Measurements from ENCODE around the gene SLC44A4.
A peak's percentile ranks its signal among the peaks of the same experiment; 100 is the strongest.
"Not testable (repeated sequence)": the region's sequence is repeated elsewhere in the genome, so short reads cannot be mapped to it uniquely, and the experiment has no call there.

Gene SLC44A4

DNA sequence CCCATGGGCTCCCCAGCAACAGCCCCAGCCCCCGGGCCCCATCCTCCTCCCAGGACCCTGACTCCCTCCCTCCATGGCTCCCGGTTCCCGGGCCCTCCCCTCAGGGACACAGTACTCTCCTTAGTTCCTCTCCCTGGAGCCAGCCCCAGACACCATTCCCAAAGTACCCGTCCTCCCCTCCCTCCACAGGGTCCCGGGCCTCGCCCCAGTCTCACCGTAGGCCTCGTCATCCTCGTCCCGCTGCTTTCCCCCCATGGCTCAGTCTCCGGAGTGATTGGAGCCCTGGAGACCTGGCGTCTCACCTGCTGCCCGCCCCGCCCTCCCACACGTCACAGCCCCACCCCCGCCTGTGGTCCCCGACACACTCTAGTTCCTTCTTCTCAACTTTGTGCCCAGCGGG, at the start of gene SLC44A4:
SLC44A4 (minus strand) TSS at position 272 of the 400 bp plus-strand sequence; CDS start at position 255, 17 bp downstream.
- no peak for DNase-seq

DNA sequence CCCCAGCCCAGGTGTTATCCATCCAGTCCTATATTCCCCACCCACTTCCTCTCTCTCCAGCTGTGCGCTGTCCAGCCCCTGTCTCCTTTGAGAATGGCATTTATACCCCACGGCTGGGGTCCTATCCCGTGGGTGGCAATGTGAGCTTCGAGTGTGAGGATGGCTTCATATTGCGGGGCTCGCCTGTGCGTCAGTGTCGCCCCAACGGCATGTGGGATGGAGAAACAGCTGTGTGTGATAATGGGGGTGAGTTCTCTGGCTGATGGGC, 49.8 kb upstream of the SLC44A4 start:
- no peak for DNase-seq

GRCh38 chr6:31927863-31928671, 49.3 kb upstream of the SLC44A4 start:
- DNase-seq = no peak

DNA sequence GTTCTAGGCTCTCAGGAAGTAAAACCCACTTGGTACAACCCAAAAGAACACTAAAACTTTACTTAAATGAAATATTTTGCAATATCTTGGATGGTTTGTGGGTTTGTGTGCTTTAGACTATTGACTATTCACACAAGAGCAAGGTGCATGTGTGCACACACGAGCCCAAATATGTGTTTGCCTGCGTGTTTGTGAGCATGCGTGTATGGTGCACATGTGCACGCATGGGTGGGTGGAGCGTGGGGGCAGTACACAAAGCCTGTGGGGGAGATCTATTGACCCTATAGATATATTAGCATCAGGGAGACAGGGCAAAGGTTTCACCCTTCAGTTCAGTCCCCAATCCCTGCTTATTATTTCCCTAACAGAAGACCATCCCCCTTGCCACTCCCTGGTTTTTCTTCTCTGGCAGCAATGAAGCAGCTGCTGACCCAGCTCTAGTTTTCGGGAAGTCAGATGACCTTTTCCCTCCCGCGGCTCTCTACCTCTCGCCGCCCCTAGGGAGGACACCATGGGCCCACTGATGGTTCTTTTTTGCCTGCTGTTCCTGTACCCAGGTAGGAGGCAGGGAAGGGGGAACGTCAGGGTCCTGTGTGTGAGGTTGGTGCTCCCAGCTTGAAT, 48.6 kb upstream of the SLC44A4 start, which contains the start of gene C2:
C2 (plus strand) TSS at position 476 of the 621 bp plus-strand sequence; CDS start at position 512, 36 bp downstream.
- no peak for DNase-seq

GRCh38 chr6:31922942-31923341, 44.1 kb upstream of the SLC44A4 start:
- DNase-seq = peak; percentile 44

- DNase-seq = no peak
Measured at GRCh38 chr6:31920811-31921210, 42.0 kb upstream of the SLC44A4 start.

GRCh38 chr6:31919624-31920303, 41.0 kb upstream of the SLC44A4 start:
- no peak for DNase-seq

DNA sequence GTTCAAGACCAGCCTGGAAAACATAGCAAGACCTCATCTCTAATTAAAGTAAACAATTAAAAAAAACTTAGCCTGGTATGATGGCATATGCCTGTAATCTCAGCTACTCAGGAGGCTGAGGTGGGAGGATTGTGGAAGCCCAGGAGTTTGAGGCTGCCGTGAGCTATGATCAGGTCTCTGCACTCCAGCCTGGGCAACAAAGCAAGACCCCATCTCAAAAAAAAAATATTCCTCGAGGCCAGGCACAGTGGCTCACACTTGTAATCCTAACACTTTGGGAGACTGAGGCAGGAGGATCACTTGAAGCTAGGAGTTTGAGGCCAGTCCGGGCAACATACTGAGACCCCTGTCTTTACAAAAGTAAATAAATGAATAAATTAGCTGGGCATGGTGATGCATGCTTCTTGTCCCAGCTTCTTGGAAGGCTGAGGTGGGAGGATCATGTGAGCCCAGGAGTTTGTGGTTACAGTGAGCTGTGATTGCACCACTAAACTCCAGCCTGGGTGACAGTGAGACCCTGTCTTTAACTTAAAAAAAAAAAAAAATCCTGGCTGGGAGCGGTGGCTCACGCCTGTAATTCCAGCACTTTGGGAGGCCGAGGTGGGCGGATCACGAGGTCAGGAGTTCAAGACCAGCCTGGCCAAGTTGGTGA, 39.4 kb upstream of the SLC44A4 start:
- DNase-seq = no peak

- no peak for DNase-seq
Measured at GRCh38 chr6:31915756-31916155, 37.0 kb upstream of the SLC44A4 start.

DNA sequence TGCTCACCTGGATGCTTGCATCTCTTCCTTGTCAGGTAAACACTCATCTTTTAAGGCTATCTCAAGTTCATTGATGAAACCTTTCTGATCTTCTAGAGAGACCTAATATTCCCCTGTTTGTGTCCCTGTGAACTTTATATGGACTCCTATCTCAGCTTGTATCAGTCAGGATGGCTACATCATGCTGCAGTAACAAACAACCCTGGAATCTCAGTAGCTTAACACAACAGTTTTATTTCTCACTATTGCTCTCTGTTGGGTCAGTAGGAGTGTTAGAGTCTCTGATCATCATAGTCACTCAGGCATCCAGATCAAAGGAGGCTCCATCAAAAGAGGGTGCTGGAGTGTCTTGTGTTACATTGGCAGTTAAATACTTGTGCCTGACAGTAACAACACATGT, 36.6 kb upstream of the SLC44A4 start:
- DNase-seq = no peak

DNA sequence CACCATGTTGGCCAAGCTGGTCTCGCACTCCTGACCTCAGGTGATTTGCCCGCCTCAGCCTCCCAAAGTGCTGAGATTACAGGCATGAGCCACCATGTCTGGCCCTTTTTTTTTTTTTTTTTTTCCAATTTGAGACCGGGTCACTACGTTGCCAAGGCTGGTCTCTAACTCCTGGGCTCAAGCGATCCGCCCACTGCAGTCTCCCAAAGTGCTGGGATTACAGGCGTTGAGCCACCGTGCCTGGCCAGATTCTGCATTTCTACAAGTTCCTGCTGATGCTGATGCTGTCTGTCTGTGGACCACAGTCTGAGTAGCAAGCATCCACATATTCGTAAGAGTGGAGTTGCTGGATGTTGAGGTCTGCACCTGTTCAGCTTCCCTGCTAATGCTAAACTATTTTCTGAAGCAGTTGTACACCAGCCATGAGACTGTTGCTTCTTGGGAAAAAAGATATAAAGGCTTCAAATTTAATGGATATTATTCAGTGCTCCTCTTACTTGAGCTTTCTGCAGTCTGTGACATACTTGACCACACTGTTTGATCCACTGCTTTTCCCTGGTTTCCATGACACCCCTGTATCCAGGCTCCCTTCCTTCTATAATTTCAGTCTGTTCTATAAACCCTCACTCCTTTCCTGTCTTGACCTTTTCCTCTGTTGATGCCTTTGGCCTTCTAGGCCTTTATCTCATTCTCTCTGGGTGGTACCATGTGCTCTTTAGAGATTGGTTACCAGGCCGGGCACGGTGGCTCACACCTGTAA, 33.2 kb upstream of the SLC44A4 start:
- no peak for DNase-seq

GRCh38 chr6:31909298-31909697, 30.5 kb upstream of the SLC44A4 start:
- DNase-seq = not testable (repeated sequence)

DNA sequence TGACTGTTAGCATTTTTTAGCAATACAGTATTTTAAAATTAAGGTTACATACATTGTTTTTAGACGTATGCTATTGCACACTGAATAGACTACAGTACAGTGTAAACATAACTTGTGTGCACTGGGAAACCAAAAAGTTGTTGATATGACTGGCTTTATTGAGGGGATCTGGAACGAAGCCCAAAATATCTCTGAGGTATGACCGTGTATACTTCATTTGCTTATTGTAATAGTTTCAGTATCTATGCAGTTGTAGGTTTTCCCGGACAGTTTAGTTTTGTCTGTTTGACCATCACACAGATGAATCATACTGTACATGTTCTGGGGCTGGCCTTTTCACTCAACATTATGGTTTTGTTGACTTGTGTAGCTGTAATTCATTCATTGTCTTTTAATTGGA, 30.0 kb upstream of the SLC44A4 start:
- no peak for DNase-seq

DNA sequence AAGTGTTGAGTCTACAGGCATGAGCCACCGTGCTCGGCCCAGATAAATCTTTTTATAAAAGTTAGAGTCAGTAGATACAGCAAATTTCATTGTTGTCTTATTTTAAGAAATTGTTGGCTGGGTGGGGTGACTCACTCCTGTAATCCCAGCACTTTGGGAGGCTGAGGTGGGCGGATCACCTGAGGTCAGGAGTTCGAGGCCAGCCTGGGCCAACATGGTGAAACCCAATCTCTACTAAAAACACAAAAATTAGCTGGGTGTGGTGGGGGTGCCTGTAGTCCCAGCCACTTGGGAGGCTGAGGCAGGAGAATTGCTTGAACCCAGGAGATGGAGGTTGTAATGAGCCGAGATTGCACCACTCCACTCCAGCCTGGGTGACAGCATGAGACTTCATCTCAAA, 29.5 kb upstream of the SLC44A4 start:
- DNase-seq = not testable (repeated sequence)

GRCh38 chr6:31907158-31907813, 28.5 kb upstream of the SLC44A4 start:
- no peak for DNase-seq

DNA sequence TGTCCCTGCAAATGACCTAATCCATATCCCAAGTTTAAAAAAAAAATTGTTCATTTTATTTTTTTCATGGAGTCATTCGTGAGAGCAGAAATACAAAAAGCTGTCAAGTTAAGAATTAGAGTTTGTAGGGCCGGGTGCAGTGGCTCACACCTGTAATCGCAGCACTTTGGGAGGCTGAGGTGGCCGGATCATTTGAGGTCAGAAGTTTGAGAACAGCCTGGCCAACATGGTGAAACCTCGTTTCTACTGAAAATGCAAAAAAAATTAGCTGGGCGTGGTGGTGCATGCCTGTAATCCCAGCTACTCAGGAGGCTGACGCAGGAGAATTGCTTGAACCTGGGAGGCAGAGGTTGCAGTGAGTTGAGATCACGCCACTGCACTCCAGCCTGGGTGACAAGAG, 27.9 kb upstream of the SLC44A4 start:
- DNase-seq = not testable (repeated sequence)

DNA sequence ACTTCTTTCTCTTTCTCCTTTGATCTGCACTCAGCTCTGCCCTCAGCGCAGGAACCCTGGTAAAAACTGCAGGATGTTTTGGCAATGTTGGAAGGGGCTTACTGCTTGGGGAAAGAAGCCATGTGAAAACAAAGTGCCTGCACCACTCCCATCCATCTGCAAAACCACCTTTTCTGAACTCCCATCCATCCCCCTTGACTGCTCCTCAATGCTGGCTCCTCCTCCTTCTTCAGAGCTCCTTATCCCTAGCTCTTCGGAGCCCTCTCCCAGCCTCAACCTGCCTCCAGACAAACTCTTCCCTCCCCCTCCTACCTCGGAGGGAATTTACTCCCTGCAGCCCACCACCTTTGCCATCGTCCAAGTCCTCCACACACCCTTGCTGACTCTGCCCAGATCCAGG, 27.3 kb upstream of the SLC44A4 start:
- no peak for DNase-seq

DNA sequence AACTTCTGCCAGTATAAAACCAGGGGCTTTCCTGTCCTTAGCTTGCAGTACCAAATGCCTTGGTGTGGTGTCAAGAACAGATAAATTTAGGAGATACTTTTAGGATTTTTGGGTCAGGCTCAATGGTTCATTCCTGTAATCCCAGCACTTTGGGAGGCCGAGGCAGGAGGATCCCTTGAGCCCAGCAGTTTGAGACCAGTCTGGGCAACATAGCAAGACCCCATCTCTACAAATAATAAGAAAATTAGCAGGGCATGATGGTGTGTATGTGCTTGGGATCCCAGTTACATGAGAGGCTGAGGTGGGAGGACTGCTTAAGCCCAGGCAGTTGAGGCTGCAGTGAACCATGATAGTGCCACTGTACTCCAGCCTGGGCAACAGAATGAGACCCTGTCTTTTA, 26.2 kb upstream of the SLC44A4 start:
- no peak for DNase-seq

GRCh38 chr6:31903957-31904356, 25.2 kb upstream of the SLC44A4 start:
- no peak for DNase-seq

GRCh38 chr6:31901953-31902643, 23.3 kb upstream of the SLC44A4 start, which contains the start of gene ZBTB12:
Gene ZBTB12, minus strand, starts transcription at chr6:31902086. Its CDS starts 781 bp downstream, at chr6:31901305.
- DNase-seq = peak; percentile 89

GRCh38 chr6:31901415-31901952, 22.7 kb upstream of the SLC44A4 start:
- peak; percentile 75 for DNase-seq

All from stimulated activated CD8-positive, alpha-beta memory T cell treated with anti-CD3 and anti-CD28 coated beads, Interleukin-4, amount 100 ng/mL, for 48 hours (primary cell).